Urinary bladder (tissue), 4 donors: ENCODE measurements around the gene NGF. TPM values are rescaled to one million over a fixed set of nuclear protein-coding genes. Genes with fewer than 3 reads are reported as not detected.

Experiments used
- DNase-seq: peaks from one replicate; pipeline ENCODE4 v3.0.0-alpha.2; 2015; ENCODE audit errors: extremely low spot score
- H3K27ac ChIP-seq: one replicate; pipeline ENCODE4 v1.5.1; 2013; ENCODE audit warnings: low read depth, mild to moderate bottlenecking, moderate library complexity
- H3K36me3 ChIP-seq: one replicate; pipeline ENCODE4 v1.6.1; 2013; ENCODE audit warnings: mild to moderate bottlenecking, moderate library complexity; ENCODE audit not compliant: insufficient read depth
- H3K4me1 ChIP-seq: one replicate; pipeline ENCODE4 v1.6.1; 2013; ENCODE audit warnings: mild to moderate bottlenecking, moderate library complexity; ENCODE audit not compliant: insufficient read depth
- H3K4me3 ChIP-seq: one replicate; pipeline ENCODE4 v1.5.1; 2013; ENCODE audit warnings: low read depth, low read length
- WGBS: extraction: QIAGEN DNeasy Blood & Tissue Kit; methylation state at CpG from one replicate; pipeline ENCODE4 v1.1.7; 2013; 5-methylcytosine and 5-hydroxymethylcytosine counted together
- polyA plus RNA-seq: library from polyadenylated mRNA; stranded (reverse); fragments of 200-250 nt; gene quantifications from one replicate; pipeline ENCODE4 v1.2.3, GENCODE V29; 2013
- total RNA-seq: library from RNA; depleted of rRNA; stranded (reverse); fragments of >200 nt; gene quantifications from one replicate; pipeline ENCODE4 v1.2.3, GENCODE V29; 2014
- donor health status: healthy with polysubstance abuse.
- donor health status: healthy.

NGF gene
- total and polyA plus RNA-seq, 2 donors: 5.8 to 8.0 TPM

DNA sequence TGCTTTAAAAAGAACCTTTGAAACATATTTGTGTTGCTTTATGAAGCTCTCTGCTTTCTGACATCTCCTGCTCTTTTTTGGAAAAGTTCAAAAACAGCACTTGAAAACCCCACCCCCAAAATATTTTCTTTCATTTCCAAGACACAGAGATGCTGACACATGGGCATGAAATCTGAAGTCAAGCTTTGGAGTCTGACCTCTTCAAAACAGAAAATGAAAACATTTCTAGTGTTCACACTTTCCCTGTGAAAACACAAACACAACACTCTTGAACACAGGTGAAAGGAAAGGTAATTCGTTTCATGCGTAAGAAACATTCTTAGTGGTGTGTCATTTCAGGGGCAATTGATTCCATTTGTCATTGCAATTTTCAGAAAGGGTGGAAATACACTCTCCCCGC is 10.8 kb downstream of the NGF start:
- DNase-seq: no peak
- H3K4me3 ChIP-seq: no peak overlapping the region
- no peaks in the 10 kb centered on the region for H3K4me1 ChIP-seq
- H3K36me3 ChIP-seq: no peaks in the 10 kb centered on the region
- H3K27ac ChIP-seq: no peak overlapping the region
- 94% methylated on average over 3 of the region's 3 CpGs for WGBS

DNA sequence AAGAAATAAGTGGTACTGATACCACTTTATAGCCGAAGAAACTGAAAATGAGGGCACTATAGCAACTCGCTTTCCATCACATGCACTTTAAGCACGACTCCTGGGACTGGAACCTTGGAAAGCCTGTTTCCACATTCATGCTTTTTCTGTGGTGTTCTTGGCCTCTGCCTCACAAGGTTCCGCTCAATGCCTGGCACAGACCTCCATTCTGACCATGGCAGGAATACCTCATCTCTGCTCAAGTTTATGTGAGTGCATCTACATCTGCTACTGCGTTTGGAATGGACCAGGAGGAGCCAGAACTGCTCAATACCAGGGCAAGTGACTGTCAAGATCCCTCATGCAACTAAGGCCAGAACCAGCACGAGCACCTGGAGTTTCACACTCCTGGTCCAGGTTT is 11.6 kb downstream of the NGF start:
- H3K4me3 ChIP-seq: no peak overlapping the region
- H3K27ac ChIP-seq: no peak overlapping the region
- no peaks in the 10 kb centered on the region for H3K36me3 ChIP-seq
- DNase-seq: no peak
- H3K4me1 ChIP-seq: no peaks in the 10 kb centered on the region
- WGBS: 96% methylated on average over 6 of the region's 6 CpGs

DNA sequence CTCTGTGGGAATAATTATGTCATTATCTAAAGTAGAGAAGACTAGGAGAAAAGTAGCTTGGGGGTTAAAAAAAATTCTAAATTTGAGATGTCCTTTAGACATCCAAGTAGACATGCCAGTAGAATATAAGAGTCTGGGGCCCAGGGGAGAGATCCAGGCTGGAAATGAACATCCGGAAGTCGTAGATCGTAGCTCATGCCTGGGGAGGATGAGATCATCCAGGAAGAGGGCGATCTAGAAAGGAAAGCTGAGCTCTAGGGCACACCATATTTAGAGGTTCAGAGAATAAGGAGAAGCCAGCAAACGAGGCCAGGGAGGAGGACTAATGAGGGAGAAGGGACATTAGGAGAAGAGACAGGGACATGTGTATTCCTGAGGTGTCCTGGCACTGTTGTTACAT is 12.2 kb downstream of the NGF start:
- H3K4me1 ChIP-seq: no peaks in the 10 kb centered on the region
- 75% methylated on average over 5 of the region's 5 CpGs for WGBS
- H3K36me3 ChIP-seq: no peaks in the 10 kb centered on the region
- no peak overlapping the region for H3K27ac ChIP-seq
- H3K4me3 ChIP-seq: no peak overlapping the region
- no peak for DNase-seq

DNA sequence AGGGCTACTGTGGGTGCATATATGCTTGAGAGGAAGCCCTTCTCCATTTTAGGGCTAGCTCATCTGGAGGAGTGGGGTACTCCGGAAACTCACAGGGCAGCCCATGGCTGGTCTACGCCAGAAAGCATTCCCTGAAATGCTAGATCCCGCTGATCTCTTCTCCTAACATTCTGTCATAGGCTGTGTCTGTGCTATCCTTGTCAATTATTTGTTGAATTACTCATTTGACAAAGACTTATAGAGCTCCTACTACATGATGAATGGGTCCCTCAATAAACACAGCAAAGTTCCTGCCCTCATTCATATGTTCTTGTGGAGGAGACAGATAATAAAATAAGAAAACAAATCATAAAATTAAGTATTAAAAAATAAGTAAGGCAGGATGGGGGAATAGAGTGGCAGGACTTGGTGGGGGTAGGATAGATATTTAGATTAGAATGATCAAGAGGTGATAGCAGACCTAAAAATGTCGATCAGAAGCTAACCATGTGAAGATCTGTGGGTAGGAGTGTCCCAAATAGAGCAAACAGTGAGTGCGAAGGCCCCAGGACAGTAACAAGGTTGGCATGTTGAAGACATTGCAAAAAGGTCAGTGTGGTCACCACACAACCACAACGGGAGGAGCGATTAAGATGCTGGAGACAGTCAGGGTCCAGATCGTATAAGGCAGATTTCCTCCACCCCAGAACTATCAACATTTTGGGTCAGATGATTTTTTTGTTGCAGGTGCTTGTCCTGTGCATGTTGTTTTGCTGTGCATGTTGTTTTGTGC is 13.2 kb downstream of the NGF start:
- Histone ChIP-seq H3K4me3 (no peak overlapping the region), H3K36me3 (no peaks in the 10 kb centered on the region), H3K4me1 (no peaks in the 10 kb centered on the region), H3K27ac (no peak overlapping the region)
- no peak for DNase-seq
- 88% methylated on average over 8 of the region's 8 CpGs for WGBS

DNA sequence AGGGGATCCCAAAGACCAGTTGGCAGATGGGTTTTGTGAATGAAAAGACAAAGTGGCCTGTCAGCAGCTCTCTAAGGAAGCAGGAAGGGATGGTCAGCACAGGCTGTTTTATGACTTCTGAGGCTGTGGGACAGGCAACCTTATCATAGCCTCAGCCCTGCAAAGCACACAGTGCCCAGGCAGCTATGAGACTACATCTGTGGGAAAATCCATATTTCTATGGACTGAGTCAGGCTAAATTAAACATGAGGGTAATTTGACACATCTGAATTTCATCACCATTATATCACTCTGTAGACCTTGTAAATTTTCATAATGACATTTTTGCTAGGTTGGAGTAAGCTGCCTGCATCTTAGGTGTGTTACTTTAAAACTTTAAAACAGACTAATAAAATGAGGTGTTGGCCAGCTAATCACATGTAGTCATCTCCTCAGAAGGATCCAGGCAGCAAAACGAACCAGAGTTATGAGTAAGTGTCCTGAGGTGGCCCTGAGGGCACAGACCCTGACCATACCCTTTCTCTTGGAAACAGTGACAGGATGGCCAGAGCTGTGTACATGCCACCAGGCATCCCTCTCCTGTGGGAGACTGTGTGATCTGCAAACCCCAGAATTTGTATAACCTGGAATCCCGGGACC is 14.6 kb downstream of the NGF start:
- no peaks in the 10 kb centered on the region for H3K4me1 ChIP-seq
- H3K36me3 ChIP-seq: no peaks in the 10 kb centered on the region
- no peak overlapping the region for H3K27ac ChIP-seq
- 71% methylated on average over 2 of the region's 2 CpGs for WGBS
- no peak for DNase-seq
- no peak overlapping the region for H3K4me3 ChIP-seq

DNA sequence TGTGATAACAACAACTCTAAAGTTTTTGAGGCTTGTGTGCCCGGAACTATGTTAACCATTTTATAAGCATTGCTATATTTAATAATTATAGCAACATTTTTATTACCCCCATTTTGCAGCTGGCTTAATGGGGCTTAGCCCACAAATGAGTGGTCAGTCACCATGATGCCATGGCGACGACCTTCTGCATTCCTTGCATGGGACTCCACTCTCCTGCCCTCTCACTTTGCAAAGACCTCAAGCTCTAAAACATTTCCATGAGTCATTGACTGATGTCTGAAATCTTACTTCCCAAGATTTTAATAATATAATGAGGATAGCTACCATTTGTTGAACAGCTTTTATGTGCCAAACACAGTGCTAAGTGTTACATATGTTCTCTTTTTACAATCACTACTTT is 15.4 kb downstream of the NGF start:
- H3K27ac ChIP-seq: no peak overlapping the region
- no peak for DNase-seq
- WGBS: 88% methylated on average over 3 of the region's 3 CpGs

DNA sequence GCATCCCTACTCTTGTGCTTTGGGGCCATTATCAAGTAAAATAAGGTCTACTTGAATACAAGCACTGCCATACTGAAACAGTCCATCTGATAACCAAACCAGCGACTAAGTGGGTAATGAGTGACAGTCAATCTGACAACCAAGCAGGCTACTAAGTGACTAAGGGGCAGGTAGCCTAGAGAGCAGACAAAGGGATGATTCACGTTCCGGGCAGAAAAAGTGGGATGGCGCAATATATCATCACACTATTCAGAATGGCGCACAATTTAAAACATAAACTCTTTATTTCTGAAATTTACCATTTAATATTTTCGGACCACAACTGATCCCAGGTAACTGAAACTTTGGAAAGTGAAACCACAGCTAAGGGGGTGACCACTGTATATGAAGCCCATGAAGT is 17.7 kb downstream of the NGF start:
- WGBS: 98% methylated on average over 6 of the region's 6 CpGs
- H3K4me1 ChIP-seq: no peaks in the 10 kb centered on the region
- no peaks in the 10 kb centered on the region for H3K36me3 ChIP-seq
- no peak for DNase-seq
- H3K27ac ChIP-seq: no peak overlapping the region
- no peak overlapping the region for H3K4me3 ChIP-seq

More for the DNA sequence above, 15.4 kb downstream of the NGF start:
- H3K36me3 ChIP-seq: no peaks in the 10 kb centered on the region
- no peaks in the 10 kb centered on the region for H3K4me1 ChIP-seq
- no peak overlapping the region for H3K4me3 ChIP-seq

DNA sequence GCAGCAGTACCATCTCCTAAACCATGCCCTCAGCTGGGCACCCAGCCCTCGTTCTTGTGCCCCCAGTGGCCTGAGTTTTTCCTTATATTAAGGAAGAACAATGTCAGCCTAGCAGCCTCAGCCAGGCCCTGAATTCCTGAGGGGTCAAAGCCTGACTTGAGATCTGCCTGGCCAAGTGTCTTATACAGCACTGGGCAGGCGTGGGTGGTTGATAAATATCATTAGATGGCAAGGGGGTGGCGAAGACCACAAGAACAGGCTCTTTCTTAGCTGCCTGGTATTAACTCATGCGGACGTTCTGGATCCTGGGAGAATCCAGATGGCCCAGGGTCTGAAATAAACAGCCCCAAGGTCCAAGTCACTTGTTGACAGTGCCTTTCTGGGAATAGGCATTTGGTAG is 18.3 kb downstream of the NGF start:
- WGBS: 57% methylated on average over 5 of the region's 5 CpGs
- Histone ChIP-seq H3K36me3 (no peaks in the 10 kb centered on the region), H3K4me1 (no peaks in the 10 kb centered on the region), H3K4me3 (no peak overlapping the region), H3K27ac (no peak overlapping the region)
- no peak for DNase-seq

DNA sequence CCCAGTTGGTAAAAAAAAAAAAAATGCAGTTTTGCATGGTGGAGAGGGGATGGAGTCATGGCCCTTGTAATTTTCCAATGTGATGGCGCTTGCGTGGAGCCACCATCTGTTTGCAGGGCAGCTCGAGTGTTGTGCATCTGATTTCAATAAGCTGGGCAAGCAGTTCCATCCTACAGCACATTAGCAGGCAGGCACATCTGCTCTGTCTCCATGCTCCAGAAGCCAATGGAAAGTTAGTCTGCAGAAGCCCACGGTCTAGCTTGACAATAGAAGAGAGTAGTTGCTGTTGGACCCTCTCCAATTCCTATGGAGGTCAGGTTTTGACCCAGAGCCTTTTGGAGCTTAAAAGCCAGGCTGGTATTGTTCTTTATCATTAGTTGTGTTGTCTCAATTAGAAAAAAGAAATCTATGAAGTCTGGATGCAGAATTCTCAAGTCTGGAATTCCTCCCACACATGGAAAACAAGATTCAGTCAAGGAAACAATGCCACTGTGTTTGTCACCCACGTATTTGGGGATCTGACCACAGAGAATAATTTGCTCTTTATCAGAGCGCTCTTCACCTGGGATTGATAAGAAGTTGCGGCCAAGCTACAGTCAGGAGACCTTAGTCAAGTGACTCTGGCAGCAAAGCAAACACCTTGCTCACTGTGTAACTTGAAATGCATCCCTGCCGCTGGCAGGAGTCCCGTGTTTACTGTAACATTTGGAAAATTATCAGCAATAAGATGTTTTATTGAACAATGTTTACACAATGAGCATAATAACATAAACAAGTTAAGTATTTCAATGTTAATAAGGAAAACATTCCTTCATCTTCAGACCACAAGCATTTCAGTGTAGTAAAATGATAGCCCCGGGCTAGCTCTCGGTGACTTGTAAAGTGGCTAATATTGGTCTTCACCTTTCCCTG is 20.7 kb downstream of the NGF start:
- no peak overlapping the region for H3K4me3 ChIP-seq
- 70% methylated on average over 11 of the region's 11 CpGs for WGBS
- DNase-seq: no peak
- H3K4me1 ChIP-seq: no peaks in the 10 kb centered on the region
- no peak overlapping the region for H3K27ac ChIP-seq
- no peaks in the 10 kb centered on the region for H3K36me3 ChIP-seq

DNA sequence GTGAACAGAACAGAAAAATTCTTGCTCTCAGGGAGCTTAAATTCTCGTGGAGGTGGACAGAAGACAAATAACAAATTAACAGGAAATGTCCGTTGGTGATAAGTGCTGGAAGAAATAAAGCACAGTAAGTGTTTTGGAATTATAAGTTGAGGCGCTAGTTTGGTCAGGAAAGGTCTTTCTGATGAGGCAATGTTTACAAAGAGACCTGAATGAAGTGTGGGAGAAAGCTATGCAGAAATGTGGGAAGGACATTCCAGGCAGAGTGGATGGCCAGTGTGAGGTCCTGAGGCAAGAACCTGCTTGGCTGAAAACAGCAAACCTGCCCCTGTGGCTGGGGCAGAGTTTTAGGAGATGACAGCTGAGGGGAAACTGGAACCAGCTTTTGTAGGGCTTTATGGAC is 23.3 kb downstream of the NGF start:
- Histone ChIP-seq H3K4me1 (no peaks in the 10 kb centered on the region), H3K36me3 (no peaks in the 10 kb centered on the region), H3K27ac (no peak overlapping the region), H3K4me3 (no peak overlapping the region)
- 59% methylated on average over 3 of the region's 3 CpGs for WGBS
- DNase-seq: no peak

DNA sequence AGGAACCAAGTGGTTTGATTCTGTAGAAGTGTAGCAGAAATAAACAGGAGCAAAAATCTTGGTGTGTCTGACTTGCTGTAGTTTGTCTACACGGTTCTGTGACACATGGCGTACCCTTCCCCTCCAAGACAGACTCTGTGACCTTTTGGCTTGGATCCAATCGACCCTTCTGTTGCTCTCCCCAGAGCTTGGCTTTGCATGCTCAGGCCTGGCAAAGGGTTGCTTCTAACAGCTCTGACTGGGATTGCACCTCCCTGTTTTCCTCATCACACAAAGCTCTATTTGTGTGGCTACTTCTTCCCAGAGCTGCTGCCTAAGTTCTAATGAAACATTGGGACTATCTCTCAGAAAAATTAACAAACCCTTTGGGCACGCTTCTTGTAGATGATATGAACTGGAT is 24.0 kb downstream of the NGF start:
- Histone ChIP-seq H3K27ac (no peak overlapping the region), H3K4me3 (no peak overlapping the region), H3K36me3 (no peaks in the 10 kb centered on the region), H3K4me1 (no peaks in the 10 kb centered on the region)
- no peak for DNase-seq
- WGBS: 50% methylated on average over 4 of the region's 4 CpGs

DNA sequence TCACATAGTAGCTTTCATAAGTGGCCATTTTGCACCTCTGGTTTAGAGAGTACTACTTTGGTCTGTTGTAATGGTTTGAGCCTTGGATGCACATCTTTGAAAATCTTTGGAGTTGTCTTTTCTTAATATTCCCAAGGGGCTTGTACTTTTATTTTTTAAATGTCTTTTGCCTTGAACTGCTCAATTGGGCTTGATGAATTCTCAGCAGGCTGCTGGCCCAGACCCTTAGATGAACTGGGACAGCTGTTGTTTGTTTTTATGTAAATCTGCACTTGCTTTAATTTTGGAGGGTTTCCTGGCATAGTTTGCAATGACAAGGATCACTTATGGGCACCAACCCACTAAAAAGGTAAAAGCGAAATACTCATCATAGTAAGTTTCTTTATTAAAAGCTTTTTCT is 24.9 kb downstream of the NGF start:
- Histone ChIP-seq H3K4me3 (no peak overlapping the region), H3K27ac (no peak overlapping the region), H3K4me1 (no peaks in the 10 kb centered on the region), H3K36me3 (no peaks in the 10 kb centered on the region)
- 81% methylated on average over 1 of the region's 1 CpG for WGBS
- no peak for DNase-seq

DNA sequence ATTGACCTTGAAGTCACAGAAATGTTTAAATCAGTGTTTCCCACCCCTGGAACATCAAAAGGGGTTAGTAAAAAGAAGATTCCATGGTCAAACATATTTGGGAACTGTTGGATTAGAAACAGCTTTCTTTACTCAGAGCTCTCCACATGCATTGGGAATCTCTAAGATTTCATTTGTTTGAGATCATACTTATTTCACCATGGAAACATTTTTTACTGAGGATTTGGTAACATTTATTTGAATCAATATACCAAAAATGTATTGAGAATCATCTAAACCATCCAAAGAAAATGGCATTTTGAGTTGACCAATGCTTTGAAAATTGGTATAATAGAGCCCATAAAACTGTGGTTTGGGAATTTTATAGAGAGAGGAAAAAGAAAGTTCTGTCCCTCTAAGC is 25.3 kb downstream of the NGF start:
- H3K27ac ChIP-seq: no peak overlapping the region
- H3K4me1 ChIP-seq: no peaks in the 10 kb centered on the region
- no peak for DNase-seq
- no peaks in the 10 kb centered on the region for H3K36me3 ChIP-seq
- no peak overlapping the region for H3K4me3 ChIP-seq
